GM21367 (cell line): ENCODE measurements around the gene FANCC.
A peak's percentile ranks its signal among the peaks of the same experiment; 100 is the strongest.

ENCODE experiments used
- ATAC-seq: cut with Tn5 transposase; IDR thresholded peaks from one replicate; pipeline ENCODE4 v1.9.1; 2021; ENCODE audit not compliant: unreplicated experiment

Gene FANCC

DNA sequence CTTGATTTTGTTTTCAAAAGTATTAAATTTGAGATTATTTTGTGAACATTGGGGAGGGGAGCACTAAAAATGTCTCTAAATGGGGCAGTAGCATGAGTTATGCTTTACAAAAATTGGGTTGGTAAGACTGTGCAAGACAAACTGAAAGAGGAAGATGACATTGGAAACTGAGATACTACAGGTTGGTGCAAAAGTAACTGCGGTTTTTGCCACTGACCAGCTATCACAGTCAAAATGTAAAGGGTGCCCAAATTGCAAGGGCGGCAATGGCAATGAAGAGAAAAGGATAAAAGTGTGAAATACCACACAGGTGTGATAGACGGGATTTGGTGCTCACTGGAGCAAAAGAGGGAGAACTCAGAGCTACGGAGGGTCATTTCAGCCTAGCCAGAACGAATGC lies 124.0 kb downstream of the FANCC start:
- ATAC-seq, result no peak

DNA sequence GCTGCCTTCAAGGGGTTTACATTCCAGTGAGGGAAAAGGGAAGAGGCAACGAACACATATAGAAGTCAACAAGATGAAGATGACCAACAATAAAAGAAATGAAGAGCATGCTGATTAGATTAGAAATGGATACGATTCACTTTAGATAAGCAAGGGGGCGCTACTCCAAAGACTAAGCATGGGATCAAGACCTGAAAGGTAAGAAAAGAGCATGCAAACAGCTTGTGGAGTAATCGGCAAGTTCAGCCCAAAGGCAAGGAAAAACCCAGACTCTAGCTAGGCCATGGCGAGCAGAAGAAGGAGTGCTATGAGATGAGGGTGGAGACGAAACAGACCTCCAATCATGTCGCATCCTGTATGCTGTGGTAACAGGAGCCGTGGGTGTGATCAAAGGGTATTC lies 124.4 kb downstream of the FANCC start:
- ATAC-seq, result no peak

GRCh38 chr9:95192631-95193030 lies 124.9 kb downstream of the FANCC start:
- ATAC-seq, result no peak

- ATAC-seq, result no peak
Measured at GRCh38 chr9:95190413-95190812, 127.1 kb downstream of the FANCC start.

GRCh38 chr9:95189251-95190098 lies 128.0 kb downstream of the FANCC start:
- no peak for ATAC-seq

- no peak for ATAC-seq
Measured at GRCh38 chr9:95188459-95188858, 129.1 kb downstream of the FANCC start.

- ATAC-seq, result no peak
Measured at GRCh38 chr9:95185956-95186355, 131.6 kb downstream of the FANCC start.

GRCh38 chr9:95182854-95183563 lies 134.5 kb downstream of the FANCC start:
- ATAC-seq, result no peak

DNA sequence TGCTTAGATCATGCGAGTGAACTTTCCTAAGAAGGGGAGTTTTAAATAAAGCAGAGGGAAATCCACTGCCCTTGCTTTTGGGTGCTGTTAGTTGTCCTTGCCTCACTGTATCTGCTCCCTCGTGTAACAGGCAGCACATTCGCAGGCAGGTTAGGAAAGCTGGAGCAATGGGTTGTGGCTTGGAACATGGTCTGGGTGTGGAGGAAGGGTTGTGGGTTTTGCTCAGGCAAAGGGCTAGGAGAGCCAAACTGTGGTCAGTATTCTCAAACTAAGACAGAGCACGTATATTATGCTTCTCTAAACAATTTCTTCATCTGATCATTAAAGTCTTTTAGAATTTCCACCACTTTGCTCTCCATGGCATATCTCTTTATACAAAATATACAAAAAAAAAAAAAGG lies 135.7 kb downstream of the FANCC start:
- ATAC-seq, result no peak

- no peak for ATAC-seq
Measured at GRCh38 chr9:95181226-95181818, 136.2 kb downstream of the FANCC start.

DNA sequence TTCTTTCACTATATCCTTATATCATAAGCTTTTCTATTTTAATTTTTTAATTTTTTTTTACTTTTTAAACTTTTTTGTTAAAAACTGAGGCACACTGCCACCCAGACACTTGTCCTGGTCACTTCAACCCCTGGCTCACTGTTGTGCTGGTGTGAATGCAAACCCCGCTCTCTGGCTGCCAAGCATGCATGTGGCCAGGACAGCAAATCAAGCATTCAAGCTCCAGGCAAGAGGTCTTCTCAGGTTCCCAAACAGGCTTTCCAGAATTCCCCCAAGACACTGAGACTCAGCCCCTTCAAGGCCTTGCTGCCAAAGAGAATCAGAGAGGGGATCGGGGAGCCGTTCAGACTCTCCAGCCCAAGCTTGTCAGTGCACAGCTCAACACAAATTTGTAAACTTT lies 139.9 kb downstream of the FANCC start:
- ATAC-seq, result no peak

DNA sequence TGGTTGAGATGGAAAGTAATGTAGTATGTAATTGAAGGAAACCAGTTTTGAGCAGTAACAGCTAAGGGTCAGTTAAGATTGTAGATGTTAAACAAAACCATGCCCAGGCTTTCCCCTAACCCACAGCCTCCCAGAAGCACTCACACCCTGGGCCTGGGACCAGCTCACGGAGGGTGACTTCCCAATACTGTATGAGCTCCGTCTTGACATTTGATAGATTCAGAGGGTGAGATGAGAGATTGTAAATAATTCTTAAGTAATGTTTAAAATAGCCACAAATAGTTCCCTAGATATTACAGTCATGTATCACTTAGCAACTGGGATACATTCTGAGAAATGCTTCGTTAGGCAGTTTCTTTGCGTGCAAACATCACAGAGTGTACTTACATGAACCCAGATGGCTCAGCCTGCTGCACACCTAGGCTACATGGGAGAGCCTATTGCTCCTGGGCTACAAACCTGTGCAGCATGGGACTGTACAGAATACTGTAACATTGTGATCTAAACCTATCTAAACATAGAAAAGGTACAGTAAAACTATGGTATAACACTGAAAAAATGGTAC lies 140.7 kb downstream of the FANCC start:
- ATAC-seq, result no peak

- no peak for ATAC-seq
Measured at GRCh38 chr9:95175523-95175922, 142.0 kb downstream of the FANCC start.

DNA sequence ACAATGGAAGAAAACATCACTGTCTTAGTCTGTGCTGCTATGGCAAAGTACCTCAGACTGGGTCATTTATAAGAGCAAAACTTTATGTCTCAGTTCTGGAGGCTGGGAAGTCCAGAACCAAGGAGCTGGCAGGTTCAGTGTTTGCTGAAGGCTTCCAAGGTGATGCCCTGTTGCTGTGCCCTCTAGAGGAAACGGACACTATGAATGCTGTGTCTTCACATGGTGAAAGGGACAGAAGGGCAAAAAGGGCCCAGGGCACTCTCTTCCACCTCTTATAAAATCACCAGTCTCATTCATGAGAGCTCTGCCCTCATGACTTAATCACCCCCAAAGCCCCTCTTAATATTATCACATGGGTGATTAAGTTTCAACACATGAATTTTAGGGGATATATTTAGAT lies 143.5 kb downstream of the FANCC start:
- ATAC-seq, result no peak

GRCh38 chr9:95171596-95171995 lies 145.9 kb downstream of the FANCC start:
- no peak for ATAC-seq

DNA sequence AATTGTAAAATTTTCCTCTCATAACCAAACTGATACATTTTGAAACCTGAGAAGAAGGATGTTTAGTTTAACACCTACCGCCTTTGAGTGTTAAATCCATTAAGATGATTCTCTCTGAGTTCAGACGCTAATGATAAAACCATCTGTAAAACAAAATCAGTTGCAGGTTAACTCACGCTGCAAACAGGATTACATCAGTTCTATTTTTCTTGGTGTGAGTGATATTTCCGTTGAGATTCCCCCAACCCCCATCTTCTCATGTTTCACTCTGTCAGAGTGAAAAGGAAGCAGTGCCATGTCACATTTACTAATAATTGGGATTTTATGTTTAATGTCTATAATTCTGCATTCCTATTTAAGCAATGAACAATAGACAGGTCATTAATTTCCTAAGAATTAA lies 146.5 kb downstream of the FANCC start:
- no peak for ATAC-seq

DNA sequence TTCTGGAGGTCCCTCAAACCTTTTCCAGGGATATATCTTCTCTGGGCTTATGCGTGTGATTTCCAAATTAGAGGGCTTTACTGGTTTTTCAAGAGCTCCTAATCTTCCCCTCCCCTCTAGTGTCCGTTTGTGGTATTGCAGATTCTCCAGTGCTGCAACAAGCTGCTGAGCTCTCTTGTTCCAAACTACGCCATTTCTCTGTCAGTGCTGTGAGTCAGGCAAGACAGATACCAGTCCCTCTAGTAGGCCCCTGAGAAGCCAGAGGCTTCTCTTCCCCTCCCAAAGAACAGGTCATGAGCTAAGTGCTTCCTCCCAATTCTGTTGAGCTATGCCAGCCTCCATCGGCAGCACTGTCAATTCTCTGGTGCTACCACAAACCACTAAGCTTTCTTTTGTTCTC lies 149.5 kb downstream of the FANCC start:
- no peak for ATAC-seq

DNA sequence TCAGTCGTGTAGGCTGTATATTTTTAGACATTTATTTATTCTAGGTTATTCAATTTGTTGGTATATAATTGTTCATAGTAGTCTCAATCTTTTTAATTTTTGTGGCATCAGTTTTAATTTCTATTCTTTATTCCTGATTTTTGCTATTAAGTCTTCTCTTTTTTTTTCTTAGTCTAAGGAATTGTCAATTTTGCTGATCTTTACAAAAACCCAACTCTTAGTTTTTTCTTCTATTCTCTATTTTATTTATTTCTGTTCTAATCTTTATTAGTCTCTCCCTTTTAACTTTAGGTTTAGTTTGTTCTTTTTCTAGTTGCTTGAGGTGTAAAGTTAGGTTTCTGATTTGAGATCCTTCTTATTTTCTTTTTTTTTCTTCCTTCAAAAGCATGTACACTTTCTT lies 152.5 kb downstream of the FANCC start:
- ATAC-seq, result no peak

DNA sequence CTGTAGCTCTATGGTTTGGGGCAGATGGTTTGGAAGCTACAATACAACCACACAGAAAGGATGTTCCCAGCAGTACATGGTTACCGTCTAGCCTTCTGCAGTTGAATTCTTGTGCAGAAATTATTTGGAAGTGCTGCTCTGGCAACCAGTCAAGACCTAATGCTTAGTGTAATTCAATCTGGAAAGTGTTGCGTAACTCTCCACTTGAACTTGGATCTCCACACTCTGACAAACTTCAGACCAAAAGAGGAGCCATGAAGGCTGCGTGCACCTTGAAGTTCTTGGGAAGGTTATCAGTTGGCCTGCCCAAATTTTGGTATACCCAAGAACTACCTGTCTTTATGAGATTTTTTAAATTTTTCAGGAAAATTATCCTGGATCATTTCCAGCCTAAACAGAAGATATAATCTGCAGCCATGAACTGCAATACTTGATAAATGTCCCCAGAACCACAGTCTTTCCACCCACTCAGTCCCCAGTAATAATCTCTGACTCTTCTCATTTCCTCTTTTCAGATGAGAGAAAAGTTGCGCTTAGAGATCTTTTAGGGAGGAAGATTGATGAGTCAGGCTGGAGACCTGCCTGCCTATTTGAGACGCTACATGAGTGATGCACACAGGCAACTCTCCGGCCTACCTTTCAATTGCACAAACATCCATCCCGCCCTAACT lies 159.9 kb downstream of the FANCC start:
- peak; percentile 87 for ATAC-seq

DNA sequence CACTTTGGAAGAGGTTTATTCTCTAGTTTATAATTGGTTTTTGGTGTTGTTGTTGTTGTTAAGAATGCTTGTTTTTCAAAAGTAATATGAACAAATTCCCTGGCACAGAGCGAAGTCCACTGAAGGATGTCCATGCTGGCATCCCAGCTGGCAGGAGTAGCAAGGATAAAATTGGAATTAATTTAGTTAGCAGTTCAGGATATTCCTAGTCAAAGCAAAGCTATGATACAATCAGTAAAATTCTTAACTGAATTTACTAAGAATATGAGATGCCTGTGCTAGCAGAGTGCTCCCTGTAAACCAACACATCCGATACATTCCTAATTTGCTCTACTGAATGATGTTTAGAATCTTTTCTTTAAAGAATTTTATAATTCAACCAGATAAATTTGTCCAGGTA lies 161.4 kb downstream of the FANCC start:
- ATAC-seq, result no peak

DNA sequence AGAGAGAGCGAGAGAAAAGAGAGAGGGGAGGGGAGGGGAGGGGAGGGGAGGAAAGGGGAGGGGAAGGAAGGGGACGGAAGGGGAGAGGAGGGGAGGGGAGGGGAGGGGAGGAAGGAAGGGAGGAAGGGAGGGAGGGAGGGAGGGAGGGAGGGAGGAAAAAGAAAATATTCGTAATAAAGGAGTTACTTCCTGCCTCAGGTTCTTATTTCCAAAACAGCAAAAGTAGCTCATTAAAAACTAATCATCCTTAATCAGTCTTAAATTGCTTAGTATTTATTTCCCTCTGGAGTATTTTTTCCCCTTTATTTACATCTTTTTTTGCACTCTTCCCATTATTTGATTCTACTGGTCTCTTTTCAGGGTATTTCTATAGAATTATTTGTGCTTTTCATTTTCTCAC lies 162.3 kb downstream of the FANCC start:
- ATAC-seq, result no peak
